ENCODE results near the gene SAMD14.

- TF ChIP-seq POLR2A (IDR thresholded peaks at IDR 0.05) (no peak), CTCF (IDR thresholded peaks at IDR 0.05) (no peak)
Observed at GRCh38 chr17:50133769-50134099, 3.8 kb upstream of the SAMD14 start.
